NCI-H748 (cell line): ENCODE measurements around the gene CD40.

Experiments
- DNase-seq: peaks from one replicate; lab custom pipeline; 2025; ENCODE audit not compliant: unreplicated experiment; lab: John Stamatoyannopoulos, UW

Gene CD40

DNA sequence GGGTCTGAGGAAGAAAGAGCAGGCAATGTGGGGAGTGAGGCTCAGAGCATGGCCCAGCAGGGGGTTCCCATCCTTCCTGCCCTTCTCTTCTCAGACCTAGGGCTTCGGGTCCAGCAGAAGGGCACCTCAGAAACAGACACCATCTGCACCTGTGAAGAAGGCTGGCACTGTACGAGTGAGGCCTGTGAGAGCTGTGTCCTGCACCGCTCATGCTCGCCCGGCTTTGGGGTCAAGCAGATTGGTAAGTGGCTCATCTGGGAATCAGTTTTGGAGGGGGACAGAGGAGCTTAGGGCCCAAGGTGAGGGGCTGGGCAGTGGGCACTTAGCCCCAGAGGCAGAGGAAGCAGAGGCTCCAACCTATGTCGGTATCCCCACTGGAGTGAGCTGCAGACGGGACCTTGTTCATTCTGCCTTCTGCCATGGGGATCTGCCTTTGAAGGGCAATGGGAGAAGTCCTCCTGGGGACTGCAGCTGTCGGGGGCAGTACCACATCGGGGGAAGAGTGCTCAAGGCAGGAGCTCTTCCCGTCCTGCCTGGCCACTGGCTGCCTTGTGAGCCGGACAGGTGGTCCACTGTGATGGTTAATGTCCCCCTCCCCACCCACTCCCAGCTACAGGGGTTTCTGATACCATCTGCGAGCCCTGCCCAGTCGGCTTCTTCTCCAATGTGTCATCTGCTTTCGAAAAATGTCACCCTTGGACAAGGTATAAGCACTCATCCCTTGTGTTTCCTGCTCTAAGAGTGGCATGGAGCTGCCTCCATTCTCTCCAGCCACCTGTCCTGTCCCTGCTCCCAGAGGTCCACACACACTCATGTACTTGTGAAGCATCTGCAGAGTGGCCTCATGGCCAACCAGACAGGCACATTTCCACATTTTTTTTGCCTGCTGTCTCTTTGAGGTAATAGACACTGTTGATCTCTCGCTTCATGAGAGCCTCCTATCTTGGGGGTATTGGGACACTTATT, 4.7 kb downstream of the CD40 start:
- DNase-seq: no peak

DNA sequence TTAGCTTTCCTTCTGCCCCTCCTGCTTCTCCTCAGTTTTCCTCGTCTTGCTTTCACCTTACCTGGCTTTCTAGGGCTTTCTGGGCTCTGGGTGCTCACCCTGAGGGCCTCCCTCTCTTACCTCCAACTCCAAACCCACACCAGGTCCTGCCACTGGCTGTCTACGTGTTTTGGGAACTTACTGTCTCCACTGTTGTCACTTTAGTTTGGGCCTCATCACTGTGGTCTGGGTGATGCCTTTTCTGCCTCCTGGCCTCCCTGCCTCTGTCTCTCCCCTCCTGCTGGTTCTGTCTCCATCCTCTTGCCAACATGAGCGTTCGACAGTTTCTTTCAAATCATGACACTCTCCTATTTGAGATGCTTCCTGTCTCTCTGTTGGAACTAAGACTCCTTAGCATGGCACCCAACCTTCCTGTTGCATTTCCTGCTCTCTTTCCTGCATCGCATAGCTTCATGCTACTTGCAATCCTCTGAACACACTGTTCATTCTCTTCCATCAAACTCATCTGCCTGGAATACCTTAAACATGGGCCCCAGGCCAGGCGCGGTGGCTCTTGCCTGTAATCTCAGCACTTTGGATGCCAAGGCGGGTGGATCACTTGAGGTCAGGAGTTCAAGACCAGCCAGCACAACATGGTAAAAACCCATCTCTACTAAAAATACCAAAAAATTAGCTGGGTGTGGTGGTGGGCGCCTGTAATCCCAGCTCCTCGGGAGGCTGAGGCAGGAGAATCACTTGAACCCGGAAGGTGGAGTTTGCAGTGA, 5.5 kb downstream of the CD40 start:
- no peak for DNase-seq

GRCh38 chr20:46126440-46127056, 8.4 kb downstream of the CD40 start:
- no peak for DNase-seq

- no peak for DNase-seq
These were observed 9.4 kb downstream of the CD40 start for GRCh38 chr20:46127396-46128010.

DNA sequence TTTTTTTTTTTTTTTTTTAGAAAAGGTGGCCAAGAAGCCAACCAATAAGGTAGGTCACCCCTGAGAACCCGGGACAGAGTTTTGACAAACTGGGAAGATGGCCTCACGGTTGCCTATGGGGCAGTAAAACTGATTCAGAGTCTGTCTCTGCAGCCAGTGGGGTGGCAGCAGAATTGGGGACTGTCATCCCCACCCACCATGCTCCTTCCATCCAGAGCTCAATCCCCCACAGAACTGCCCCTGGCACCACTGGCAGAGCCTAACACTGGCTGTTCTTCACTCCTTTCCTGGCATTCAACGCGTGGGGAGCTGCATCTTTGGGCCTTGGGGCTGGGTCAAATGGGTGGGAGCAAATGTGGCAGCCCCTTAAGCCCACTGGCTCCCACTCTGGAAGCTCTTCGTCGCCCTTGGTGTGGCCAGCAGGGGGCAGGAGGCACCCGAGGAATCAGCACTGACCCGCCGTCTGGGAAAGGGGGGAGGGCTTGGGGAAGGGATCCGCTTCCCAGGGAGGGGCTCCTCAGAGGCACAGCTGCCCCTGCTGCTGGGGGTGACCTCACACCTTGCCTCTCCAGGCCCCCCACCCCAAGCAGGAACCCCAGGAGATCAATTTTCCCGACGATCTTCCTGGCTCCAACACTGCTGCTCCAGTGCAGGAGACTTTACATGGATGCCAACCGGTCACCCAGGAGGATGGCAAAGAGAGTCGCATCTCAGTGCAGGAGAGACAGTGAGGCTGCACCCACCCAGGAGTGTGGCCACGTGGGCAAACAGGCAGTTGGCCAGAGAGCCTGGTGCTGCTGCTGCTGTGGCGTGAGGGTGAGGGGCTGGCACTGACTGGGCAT, 10.4 kb downstream of the CD40 start:
- peak; percentile 44 for DNase-seq

DNA sequence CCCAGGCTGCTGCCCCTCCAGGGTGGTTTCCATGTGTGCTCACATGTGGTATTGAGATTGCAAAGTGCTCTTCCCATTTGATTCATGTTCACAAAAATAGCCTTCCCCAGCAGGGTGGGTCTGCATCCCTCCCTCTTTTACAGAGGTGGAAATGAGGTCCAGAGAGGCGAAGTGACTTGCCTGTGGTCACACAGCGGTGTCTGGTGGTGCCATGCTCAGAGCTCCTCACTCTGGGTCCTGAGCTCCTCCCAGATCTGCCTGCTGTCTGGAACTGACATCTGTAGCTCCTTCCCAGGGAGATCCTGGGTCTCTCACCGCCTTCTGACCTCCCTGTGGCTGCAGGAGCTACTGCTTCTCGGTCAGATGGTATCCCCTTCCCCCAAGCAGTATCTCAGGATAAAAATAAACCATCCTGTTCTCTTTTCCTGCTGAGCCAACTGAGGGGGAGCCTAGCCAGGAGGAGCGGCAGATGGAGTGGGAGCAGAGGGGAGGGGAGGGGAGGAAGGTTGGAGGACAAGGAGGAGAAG, 11.9 kb downstream of the CD40 start:
- no peak for DNase-seq

DNA sequence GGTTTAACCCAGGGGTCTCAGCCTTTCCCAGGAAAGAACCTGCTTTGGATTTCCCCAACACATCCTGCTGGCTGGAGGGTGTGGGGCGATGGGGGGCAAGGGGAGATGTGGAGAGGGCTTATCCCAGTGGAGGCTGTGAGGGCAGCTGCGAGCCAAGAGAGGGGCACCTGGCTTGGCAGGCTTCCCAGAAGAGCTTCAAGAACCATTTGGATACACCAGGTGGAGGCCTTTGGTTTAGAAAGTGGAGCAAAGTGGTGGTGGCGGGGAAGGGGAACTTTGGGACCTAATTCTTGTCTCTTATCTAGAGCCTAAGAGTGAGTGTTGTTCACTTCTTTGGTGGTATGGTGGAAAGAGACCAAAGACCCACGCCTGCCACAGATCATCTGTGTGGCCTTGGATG, 12.4 kb downstream of the CD40 start:
- DNase-seq: peak; percentile 41

DNA sequence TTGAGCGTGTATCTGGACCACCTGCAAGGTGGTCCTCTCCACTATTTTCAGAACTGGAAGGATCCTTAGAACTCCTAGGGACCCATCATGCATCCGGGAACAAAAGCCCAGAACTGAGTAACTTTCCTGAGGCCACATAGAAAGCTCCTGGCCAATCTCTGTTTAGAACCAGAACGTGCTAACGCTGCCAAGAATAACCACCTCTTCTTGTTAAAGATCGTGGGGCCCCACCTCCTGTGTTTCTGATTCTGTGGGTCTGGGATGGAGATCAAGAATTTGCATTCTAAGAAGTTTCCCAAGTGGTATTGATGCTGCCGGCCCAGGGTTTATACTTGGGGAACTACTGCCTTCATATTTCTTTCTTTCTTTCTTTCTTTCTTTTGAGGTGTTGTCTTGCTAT, 13.3 kb downstream of the CD40 start:
- DNase-seq: no peak

- DNase-seq: peak; percentile 63
These were observed 14.6 kb downstream of the CD40 start for GRCh38 chr20:46132705-46133120.

GRCh38 chr20:46133886-46134654, 16.0 kb downstream of the CD40 start:
- no peak for DNase-seq

GRCh38 chr20:46134716-46135115, 16.6 kb downstream of the CD40 start:
- no peak for DNase-seq

GRCh38 chr20:46135856-46136633, 17.9 kb downstream of the CD40 start:
- peak; percentile 15 for DNase-seq

GRCh38 chr20:46137816-46138215, 19.7 kb downstream of the CD40 start:
- no peak for DNase-seq

DNA sequence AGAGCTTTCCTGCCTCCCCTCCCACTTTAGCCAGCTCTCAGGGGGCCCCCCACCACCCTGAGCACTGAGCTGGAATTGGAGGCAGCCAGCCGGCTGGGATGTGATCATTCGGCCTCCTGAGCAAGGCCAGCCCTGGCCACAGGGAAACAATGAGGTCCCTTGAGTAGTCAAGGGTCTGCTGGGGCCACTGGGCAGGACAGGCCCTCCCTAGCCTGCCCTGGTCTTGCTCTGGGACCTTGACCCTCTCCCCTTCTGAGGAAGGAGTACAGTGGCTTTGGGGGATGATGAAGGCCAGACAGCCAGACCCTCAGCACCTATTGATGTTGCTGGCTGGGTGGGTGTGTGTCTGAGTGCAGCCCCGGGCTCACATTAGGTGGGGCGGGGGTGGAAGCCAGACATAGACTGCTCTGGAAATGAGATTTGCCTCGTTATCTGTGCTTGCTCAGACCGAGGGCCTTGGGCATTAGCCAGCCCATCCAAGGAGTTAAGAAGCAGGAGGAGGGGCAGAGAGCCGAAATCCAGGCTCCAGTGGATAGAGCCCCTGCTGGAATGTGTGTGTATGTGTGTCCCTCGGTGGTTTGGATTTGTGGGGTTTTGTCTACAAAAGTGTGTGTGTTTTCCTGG, 21.3 kb downstream of the CD40 start:
- no peak for DNase-seq

GRCh38 chr20:46139908-46140482, 21.9 kb downstream of the CD40 start:
- peak; percentile 94 for DNase-seq

DNA sequence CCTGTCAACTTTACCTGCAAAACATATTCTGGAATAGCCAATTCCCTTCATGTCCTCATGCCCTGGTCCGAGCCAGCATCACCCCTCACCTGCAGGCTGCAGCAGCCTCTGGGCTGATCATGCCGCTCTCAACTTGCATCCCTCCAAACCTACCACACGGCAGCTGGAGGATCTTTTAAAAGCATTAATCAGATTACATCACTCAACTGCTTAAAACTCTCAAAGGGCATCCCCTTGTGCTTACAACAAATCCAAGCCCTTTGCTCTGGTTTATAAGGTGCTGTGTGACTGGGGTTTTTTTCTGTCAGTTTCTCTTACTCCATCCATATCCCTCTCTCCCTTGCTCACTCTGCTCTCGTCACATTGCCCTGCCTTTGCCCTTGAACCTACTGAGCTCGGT, 24.0 kb downstream of the CD40 start:
- no peak for DNase-seq

DNA sequence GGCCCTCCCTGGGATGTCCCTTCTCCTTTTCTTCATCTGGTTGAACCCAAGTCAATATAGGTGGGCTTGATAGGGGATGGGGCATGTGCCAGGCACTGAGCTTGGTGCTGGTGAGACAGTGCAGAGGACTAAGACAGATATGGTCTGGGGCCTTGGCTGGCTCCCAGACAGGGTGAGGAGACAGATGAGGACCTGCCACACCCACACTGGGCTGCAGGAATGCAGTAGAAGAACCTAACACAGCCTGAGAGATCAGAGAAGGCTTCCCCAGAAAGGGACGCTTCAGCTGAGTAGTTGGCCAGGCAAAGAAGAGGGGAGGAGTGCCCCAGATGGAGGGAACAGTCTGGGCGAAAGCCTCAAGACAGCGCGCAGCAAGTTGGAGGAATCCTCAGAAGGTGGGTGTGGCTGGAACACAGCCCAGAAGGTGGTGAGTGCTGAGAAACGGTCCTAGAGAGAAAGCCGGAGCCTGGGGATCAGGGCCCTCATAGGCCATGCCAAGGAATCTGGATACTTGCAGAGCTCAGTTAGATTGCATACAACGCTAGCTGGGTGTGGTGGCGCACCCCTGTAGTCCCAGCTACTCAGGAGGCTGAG, 26.4 kb downstream of the CD40 start:
- no peak for DNase-seq
